Raji (cell line): ENCODE results near the gene PYCR2.

Experiments used
- POLR2A ChIP-seq: IDR thresholded peaks from 2 replicates; pipeline ENCODE4 v1.6.1; 2011; ENCODE audit warnings: low read depth, low read length, control low read depth; ENCODE audit not compliant: insufficient read depth

PYCR2 gene

DNA sequence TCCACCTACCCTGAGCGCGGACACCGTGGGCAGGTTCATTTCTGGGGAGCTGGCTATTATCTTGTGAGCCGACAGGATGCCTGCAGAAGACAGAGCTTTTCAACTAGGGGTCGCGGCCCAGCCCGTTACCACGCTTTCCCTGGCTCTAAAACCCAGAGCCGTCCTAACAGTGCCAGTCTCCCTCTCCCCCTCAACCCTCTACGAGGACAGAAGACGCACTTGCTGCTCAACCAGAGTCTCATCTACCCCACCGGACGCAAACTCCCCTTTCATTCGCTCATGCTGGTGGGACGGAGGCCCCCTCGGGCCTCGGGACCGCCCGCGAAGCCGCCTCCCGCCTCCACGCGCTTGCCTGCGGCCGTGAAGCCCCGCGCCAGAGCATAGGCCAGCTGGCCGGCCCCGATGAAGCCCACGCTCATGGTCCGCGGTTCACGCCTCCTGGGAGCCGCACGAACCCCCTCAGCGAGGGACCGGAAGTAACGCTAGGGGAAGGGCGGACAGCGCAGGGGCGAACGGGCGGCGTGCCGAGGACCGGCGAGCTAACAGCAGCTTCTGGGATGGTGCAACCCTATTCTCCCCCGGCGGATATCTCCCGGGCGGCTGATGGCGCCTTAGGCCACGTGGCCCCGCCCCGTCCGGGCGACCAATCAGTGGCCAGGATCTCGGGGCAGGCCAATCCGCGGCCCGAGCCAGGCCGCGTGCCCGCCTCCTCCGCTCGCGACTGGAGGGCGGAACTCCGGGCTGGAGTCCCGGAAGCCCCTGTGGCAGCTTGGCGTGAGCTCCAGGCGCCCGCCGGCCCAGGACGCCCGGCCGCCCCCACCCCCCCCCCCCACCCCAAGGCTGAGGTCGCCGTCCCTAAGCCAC lies at the start of gene PYCR2:
PYCR2 (minus strand) TSS at position 559 of the 864 bp plus-strand sequence; CDS start at position 419, 140 bp downstream.
- TF ChIP-seq POLR2A, result peak; percentile 98

DNA sequence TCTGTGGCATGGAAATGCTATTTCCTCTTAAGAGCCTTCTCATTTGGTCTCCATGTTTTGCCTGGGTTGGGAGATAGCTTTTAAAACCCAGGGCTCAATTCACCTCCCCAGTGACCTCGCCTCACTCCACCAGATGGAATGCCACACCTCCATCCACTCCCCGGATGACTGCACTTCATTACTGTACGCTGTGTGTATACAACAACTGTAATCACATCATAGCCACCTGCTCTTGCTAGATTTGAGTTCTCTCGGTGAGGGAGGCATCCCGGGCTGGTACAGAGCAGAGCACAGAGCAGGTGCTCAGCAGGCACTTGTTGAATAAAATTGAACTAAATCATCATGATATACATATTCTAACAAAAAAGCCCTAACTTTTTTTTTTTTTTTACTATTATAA lies 49.1 kb upstream of the PYCR2 start:
- no peak for TF ChIP-seq POLR2A

DNA sequence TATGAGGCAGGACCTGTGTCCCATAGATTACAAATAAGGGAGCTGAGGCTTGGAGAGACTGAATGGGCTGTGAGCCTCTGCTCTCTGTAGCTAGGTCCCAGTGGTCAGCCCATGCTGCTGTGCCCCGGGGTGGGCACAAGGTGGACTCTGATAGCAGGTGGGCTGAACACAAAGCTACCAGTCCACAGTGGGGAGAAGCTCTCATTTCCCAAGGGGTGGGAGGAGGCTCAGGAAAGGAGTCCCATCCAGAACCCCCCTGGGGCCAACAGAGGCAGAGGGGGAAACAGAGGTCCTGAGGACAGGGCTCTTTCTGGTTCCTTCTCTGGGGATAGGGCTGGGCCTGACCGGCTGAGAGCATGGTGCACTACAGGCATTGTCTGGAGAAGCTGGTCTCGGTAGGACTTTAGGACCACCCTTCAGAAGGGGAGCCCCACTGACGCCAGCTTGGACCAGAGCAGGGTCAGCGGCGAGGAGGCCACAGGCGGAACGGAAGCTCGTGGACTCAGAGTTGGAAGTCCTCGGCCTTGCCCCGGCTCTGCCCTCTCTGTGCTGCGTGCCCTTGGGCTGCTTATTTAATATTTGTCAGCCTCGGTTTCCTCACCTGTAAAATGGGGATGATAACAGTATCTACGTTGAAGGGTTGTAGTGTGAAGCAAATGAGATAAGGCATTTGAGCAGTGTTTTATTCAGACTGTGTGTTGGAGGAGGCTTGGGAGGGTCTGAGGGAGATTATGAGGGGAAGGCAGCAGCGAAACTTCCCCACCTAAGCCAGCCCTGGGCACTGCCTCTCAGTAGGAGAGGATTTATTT lies 48.5 kb upstream of the PYCR2 start:
- no peak for TF ChIP-seq POLR2A

DNA sequence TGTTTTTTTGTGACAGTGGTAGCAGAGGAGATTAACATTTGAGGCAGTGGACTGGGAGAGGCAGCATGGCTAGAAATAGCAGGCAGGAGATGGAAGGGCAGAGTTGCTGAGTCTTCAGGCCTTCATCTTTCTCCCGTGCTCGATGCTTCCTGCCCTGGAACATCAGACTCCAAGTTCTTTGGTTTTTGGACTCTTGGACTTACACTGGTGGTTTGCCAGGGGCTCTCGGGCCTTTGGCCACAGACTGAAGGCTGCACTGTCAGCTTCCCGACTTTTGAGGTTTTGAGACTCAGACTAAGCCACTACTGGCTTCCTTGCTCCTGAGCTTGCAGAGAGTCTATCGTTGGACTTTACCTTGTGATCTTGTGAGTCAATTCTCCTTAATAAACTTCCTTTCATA lies 41.2 kb upstream of the PYCR2 start:
- no peak for TF ChIP-seq POLR2A

DNA sequence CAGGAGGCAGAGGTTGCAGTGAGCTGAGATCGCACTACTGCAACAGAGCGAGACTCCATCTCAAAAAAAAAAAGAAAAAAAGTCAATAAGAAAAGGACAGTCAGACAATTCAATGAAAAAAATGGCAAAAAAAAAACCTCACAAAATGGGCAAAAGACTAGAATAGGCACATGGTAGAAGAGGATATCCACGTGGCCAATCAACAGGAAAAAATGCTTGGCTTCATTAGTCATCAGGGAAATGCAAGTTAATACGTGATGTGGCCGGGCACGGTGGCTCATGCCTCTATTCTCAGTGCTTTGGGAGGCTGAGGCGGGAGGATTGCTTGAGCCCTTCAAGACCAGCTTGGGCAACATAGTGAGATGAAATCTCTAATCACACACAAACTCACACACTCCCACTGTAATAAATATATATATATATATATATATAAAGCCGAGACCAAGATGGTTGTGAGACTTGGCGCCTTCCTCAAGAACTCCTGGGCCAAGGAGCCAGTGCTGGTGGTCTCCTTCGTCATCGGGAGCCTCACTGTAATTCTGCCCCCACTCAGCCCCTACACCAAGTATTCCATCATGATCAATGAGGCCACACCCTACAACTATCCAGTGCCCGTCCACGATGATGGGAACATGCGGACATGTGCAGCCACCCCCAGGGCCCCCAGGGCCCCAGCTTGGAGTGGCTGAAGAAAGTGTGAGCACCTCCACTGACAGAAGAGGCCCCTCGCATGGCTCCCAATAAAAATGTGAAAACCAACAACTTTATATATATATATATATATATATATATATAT lies 39.9 kb upstream of the PYCR2 start:
- TF ChIP-seq POLR2A, result no peak

DNA sequence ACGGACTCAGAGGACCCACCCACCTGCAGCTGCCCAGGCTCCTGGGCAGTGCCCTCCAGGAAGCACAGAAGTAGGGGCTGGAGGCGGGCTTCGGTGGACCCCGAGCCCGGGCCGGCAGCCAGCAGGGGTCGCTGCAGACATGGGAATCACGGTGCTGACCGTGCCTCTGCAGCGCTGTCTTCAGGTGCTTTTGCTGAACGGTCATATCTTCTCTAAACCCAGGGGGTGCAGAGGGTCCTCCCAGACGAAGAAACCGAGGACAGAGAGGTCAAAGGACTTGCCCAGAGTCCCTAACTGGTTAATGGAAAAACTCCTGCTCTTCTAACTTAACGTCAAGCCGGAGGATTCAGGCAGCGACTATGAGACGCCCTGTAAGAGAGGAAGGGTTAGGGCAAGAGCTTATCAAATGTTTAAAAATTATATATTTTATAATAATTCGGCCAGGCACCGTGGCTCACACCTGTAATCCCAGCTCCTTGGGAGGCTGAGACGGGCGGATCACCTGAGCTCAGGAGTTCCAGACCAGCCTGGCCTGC lies 38.5 kb upstream of the PYCR2 start:
- TF ChIP-seq POLR2A, result no peak

DNA sequence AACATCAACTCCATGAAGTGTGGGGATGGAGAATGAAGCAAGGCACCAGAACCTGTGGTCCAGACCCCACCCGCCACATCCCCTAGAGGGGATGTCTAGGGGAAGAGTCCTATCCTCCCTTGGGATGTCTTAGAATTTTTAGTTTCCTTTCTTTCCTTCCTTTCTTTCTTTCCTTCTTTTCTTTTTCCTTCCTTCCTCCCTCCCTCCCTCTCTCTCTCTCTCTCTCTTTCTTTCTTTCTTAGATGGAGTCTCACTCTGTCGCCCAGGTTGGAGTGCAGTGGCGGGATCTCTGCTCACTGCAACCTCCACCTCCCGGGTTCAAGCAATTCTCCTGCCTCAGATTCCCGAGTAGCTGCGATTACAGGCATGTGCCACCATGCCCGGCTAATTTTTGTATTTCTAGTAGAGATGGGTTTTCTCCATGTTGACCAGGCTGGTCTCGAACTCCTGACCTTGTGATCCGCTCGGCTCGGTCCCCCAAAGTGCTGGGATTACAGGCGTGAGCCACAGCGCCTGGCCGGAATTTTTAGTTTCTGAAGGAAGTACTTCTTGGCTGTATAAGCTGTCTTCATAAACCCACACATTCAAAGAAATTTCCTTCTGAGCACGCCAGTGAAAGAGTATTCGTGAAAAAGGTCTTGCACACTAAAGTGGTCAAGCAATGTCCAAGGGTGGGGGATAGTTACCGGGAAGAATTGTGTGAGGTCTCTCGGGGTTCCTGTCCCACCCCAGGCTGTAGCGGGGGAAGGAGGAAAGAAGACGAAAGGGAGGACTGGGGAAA lies 37.8 kb upstream of the PYCR2 start:
- no peak for TF ChIP-seq POLR2A

DNA sequence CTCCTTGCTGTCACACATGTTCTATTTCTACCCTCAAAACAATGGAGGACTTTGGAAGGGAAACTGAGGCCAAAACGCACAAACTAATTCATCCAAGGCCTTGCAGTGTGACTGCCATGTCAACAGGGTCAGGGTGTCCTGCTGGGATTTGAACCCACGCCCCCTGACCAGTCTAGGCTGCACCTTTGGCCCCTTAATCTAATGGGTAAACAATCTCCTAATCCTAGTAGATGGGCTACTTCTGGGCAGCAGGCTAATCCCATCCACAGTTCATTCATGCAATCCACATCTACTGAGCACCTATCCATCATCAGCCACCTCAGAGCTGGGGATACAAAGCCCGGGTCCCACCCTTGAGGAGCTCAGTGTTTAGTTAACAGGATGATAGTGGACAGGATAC lies 34.0 kb upstream of the PYCR2 start:
- TF ChIP-seq POLR2A, result no peak

DNA sequence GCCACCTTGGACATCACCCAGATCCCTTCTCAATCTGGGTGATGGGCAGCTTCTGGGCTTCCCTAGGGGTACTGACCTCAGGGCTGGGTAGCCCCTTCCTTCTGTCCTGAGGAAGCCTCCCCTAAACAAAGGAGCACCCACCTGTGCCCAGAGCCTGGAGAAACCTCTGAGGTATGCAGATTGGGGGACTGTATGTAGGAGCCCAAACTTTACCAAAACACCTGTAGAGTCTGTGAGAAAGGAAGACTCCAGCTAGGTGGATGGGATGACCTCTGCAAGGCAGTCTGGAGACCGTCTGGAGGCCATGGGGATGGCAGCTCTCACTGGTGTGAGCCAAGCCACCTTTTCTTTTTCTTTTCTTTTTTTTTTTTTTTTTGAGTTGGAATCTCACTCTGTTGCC lies 30.7 kb upstream of the PYCR2 start:
- no peak for TF ChIP-seq POLR2A

DNA sequence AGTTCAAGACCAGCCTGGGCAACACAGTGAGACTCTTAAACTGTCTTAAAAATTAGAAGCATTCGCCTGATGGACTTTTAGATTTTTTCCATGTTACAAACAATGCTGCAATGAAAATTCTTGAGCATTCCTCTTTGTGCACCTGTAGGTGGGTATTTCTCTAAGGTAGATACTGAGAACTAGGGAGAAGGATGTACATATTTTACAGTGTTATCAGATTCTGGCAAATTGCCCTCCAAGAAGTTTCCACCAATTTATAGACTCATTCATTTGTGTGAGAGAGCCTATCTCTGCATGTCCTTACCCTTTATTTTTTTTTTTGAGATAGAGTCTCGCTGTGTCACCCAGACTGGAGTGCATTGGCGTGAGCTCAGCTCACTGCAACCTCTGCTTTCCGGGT lies 29.3 kb upstream of the PYCR2 start:
- TF ChIP-seq POLR2A, result no peak

DNA sequence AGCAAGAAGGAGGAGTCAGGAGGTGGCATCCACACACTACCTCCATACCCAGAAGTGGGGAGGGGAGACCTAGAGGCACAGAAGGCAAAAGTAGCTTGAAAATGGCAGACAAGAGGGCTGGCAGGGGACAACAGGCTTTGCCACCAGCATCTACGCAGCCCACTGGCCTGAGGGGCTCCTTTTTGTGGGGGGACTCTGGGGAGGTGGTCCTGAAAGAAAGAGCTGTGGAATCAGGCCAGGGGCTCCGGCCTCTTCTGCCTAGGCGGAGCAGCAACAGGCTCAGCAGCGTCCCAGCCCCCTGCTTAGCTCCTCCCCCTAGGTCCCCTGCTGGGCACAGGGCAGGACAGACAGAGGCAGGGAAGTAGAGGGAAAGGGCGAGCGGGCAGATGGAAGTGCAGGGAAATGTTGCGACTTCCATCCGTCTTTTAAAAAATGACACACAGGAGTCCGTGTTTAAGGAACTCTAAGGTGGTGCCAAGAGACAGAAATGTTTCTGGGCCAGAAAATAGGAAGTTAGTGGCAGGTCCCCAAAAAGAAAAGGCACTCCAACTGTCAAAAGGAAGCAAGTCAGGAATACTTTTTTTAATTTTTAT lies 27.0 kb upstream of the PYCR2 start:
- no peak for TF ChIP-seq POLR2A

DNA sequence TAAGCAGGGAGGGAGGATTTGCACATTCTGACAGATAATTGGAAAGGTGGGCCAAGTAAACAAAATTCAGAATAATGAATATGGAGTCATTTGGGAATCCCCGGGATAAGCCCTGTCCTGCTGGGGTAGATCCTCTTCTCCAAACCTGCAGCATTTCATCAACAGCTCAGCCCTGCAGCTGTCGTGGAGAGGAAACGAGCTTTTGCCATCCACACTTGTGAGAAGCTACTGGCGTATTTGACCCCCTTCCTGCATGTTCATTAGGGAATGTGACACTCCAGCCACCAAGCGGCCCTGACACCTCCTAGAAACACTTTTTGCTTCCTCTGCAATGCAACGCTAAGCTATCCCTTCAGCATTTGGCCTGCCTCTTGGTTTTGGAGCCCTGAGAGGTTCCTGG lies 25.0 kb upstream of the PYCR2 start:
- no peak for TF ChIP-seq POLR2A

DNA sequence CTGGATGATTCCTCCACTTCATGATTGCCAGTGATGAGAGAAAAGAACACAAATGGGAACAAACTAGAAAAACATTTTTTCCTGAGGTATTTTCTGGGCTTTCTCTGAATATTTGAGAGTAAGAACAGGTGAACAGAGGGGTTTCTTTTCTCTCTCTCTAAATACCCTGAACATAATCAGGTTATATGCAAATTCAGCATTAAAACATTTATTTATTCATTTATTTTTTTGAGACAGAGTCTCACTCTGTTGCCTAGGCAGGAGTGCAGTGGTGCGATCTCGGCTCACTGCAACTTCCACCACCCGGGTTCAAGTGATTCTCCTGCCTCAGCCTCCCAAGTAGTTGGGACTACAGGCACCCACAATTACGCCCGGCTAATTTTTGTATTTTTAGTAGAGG lies 22.8 kb upstream of the PYCR2 start:
- TF ChIP-seq POLR2A, result no peak

DNA sequence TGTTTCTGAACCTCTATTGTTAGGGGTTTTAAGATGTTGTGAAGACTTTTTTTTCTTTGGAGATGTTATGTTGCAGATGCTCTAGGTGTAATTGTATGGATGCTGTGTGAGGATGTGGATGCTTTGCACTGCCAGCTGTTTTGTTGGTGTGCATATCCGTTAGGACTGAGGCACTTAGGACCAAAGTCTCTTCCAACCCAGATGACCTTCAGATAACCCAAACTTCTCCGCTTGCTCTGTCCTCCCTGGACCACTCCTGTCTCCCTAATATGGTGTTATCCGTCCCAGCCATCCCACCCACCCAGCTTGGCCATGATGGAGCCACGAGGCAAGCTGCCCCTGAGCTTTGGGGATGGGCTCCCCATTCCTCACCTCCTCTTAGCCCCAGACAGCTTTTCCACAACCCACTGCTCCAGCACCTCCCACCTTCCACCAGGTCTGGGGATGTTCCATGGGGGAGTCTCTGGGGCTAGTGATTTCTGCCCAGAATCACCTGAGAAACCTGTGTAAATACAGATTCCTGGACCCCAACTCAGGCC lies 22.1 kb upstream of the PYCR2 start:
- TF ChIP-seq POLR2A, result no peak
